ENCODE data around the gene MYO1H. TPM values are rescaled to one million over a fixed set of nuclear protein-coding genes. Genes with fewer than 3 reads are reported as not detected.

The MYO1H gene
- total RNA-seq, 2 experiments from 2014 or later = 0.28 to 0.59 TPM

- Histone ChIP-seq H3K27ac (ENCODE audit: low read depth, low read length, poor library complexity, severe bottlenecking) (no peak overlapping the region), H3K4me1 (ENCODE audit: insufficient read depth, low read length, poor library complexity, severe bottlenecking) (peaks cover 13% of the 10 kb centered on the region), H3K9me2 (ENCODE audit: insufficient read depth, low read length) (no peaks in the 10 kb centered on the region), H3K36me3 (ENCODE audit: insufficient read depth, low read length) (peaks cover 45% of the 10 kb centered on the region), H3K79me2 (ENCODE audit: insufficient read depth, low read depth, low read length) (peaks cover 16% of the 10 kb centered on the region), H3K9me3 (ENCODE audit: low read length) (no peaks in the 10 kb centered on the region), H3K4me3 (ENCODE audit: low read depth, low read length, poor library complexity, severe bottlenecking) (no peak overlapping the region), H3K4me2 (ENCODE audit: low read length) (no peak overlapping the region), H4K20me1 (ENCODE audit: insufficient read depth, low read length) (no peaks in the 10 kb centered on the region), H2AFZ (ENCODE audit: low read length) (no peak overlapping the region)
- TF ChIP-seq CTCF (conservative IDR thresholded peaks at IDR 0.05; ENCODE audit: low read length) (no peak), EZH2phosphoT487 (IDR thresholded peaks at IDR 0.05; ENCODE audit: borderline replicate concordance, low read depth, low read length) (no peak)
- intact Hi-C loops (cut with micrococcal nuclease; ENCODE audit: unreplicated experiment) = no loop called here
- BruUV-seq (replicated peaks) = no TSS peak
- ChIA-PET CTCF (ENCODE audit: unreplicated experiment) (no interaction called here), POLR2A (no interaction called here)
- no peak for DNase-seq (ENCODE audit: low spot score)
Observed at GRCh38 chr12:109482894-109483293, 135.2 kb downstream of the MYO1H start.

GRCh38 chr12:109483346-109483745 is 135.6 kb downstream of the MYO1H start:
- DNase-seq (ENCODE audit: low spot score) = no peak
- H3K36me3 ChIP-seq (ENCODE audit: insufficient read depth, low read length) = peaks cover 50% of the 10 kb centered on the region
- H3K4me2 ChIP-seq (ENCODE audit: low read length) = no peak overlapping the region
- no peak overlapping the region for H3K4me3 ChIP-seq (ENCODE audit: low read depth, low read length, poor library complexity, severe bottlenecking)
- no TSS peak for BruUV-seq (replicated peaks)
- no peak overlapping the region for H3K27ac ChIP-seq (ENCODE audit: low read depth, low read length, poor library complexity, severe bottlenecking)
- no peak overlapping the region for H2AFZ ChIP-seq (ENCODE audit: low read length)
- H3K9me3 ChIP-seq (ENCODE audit: low read length) = no peaks in the 10 kb centered on the region
- H3K4me1 ChIP-seq (ENCODE audit: insufficient read depth, low read length, poor library complexity, severe bottlenecking) = peaks cover 9% of the 10 kb centered on the region
- intact Hi-C loops (cut with micrococcal nuclease; ENCODE audit: unreplicated experiment) = no loop called here
- no peaks in the 10 kb centered on the region for H4K20me1 ChIP-seq (ENCODE audit: insufficient read depth, low read length)
- peaks cover 11% of the 10 kb centered on the region; the same call in 1 of the 2 replicates for H3K79me2 ChIP-seq (ENCODE audit: insufficient read depth, low read depth, low read length)
- no peak for TF ChIP-seq EZH2phosphoT487 (IDR thresholded peaks at IDR 0.05; ENCODE audit: borderline replicate concordance, low read depth, low read length)
- TF ChIP-seq CTCF (conservative IDR thresholded peaks at IDR 0.05; ENCODE audit: low read length) = no peak
- ChIA-PET CTCF (ENCODE audit: unreplicated experiment) (no interaction called here), POLR2A (no interaction called here)
- no peaks in the 10 kb centered on the region for H3K9me2 ChIP-seq (ENCODE audit: insufficient read depth, low read length)

GRCh38 chr12:109485201-109485600 is 137.5 kb downstream of the MYO1H start:
- intact Hi-C loops (cut with micrococcal nuclease; ENCODE audit: unreplicated experiment) = no loop called here
- Histone ChIP-seq H3K9me2 (ENCODE audit: insufficient read depth, low read length) (no peaks in the 10 kb centered on the region), H2AFZ (ENCODE audit: low read length) (no peak overlapping the region), H4K20me1 (ENCODE audit: insufficient read depth, low read length) (no peaks in the 10 kb centered on the region), H3K79me2 (ENCODE audit: insufficient read depth, low read depth, low read length) (no peaks in the 10 kb centered on the region), H3K27ac (ENCODE audit: low read depth, low read length, poor library complexity, severe bottlenecking) (no peak overlapping the region), H3K4me3 (ENCODE audit: low read depth, low read length, poor library complexity, severe bottlenecking) (no peak overlapping the region), H3K4me1 (ENCODE audit: insufficient read depth, low read length, poor library complexity, severe bottlenecking) (no peaks in the 10 kb centered on the region), H3K9me3 (ENCODE audit: low read length) (no peaks in the 10 kb centered on the region), H3K36me3 (ENCODE audit: insufficient read depth, low read length) (peaks cover 68% of the 10 kb centered on the region), H3K4me2 (ENCODE audit: low read length) (no peak overlapping the region)
- TF ChIP-seq EZH2phosphoT487 (IDR thresholded peaks at IDR 0.05; ENCODE audit: borderline replicate concordance, low read depth, low read length) (no peak), CTCF (conservative IDR thresholded peaks at IDR 0.05; ENCODE audit: low read length) (no peak)
- ChIA-PET POLR2A (interaction anchor here (0.7 to 1.2 kb wide), 2 partner anchors 10 to 404 kb away, joined by 4 to 5 read pairs; no protein-coding TSS in a partner anchor), CTCF (ENCODE audit: unreplicated experiment) (no interaction called here)
- BruUV-seq (replicated peaks) = no TSS peak
- no peak for DNase-seq (ENCODE audit: low spot score)

Data from OCI-LY7 (cell line).